ENCODE data around the gene RPL15. TPM values are rescaled to one million over a fixed set of nuclear protein-coding genes. Genes with fewer than 3 reads are reported as not detected.

The RPL15 gene
- total and polyA plus RNA-seq, 4 donors, result 604 to 1,364 (median 1,055) TPM

GRCh38 chr3:23953523-23953922 lies 36.6 kb downstream of the RPL15 start:
- TF ChIP-seq YY1 (IDR thresholded peaks at IDR 0.05) (no peak), NR2F2 (IDR thresholded peaks at IDR 0.05) (no peak), MAX (IDR thresholded peaks at IDR 0.05) (no peak), RAD21 (IDR thresholded peaks at IDR 0.05) (no peak), TAF1 (conservative IDR thresholded peaks at IDR 0.05) (no peak), REST (IDR thresholded peaks at IDR 0.05) (no peak), GABPA (IDR thresholded peaks at IDR 0.05 in 1 of 2, conservative IDR thresholded peaks at IDR 0.05 in 1 of 2) (no peak), FOXA1 (IDR thresholded peaks at IDR 0.05) (no peak), JUND (IDR thresholded peaks at IDR 0.05) (no peak), EGR1 (IDR thresholded peaks at IDR 0.05; ENCODE audit: low read depth in 2 of 2) (no peak), SP1 (IDR thresholded peaks at IDR 0.05) (no peak), HNF4G (IDR thresholded peaks at IDR 0.05) (no peak), FOXA2 (IDR thresholded peaks at IDR 0.05) (no peak), HNF4A (conservative IDR thresholded peaks at IDR 0.05) (no peak), RXRA (IDR thresholded peaks at IDR 0.05) (no peak)
- TF ChIP-seq, protein P1, sequence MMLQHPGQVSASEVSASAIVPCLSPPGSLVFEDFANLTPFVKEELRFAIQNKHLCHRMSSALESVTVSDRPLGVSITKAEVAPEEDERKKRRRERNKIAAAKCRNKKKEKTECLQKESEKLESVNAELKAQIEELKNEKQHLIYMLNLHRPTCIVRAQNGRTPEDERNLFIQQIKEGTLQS (IDR thresholded peaks at IDR 0.05), result no peak
- 53% methylated on average over 1 of the region's 1 CpG for WGBS
- no peak overlapping the region for H3K9ac ChIP-seq (ENCODE audit: low read depth in 1 of 2, low read length in 2 of 2)
- H3K27ac ChIP-seq (ENCODE audit: low read depth in 1 of 2, low read length in 2 of 2), result no peak overlapping the region
- no peak overlapping the region for H3K4me3 ChIP-seq (ENCODE audit: low read depth in 1 of 3, low read length in 3 of 3)
- H3K9me3 ChIP-seq (ENCODE audit: control insufficient read depth in 4 of 4, low read length in 3 of 4), result no peaks in the 10 kb centered on the region
- no peaks in the 10 kb centered on the region for H3K27me3 ChIP-seq (ENCODE audit: control insufficient read depth in 4 of 4, insufficient read depth in 4 of 4, low read length in 3 of 4)
- peaks cover 6 to 29% (median 18%) of the 10 kb centered on the region in 4 donors for H3K4me1 ChIP-seq (ENCODE audit: control insufficient read depth in 4 of 4, insufficient read depth in 4 of 4, low read length in 3 of 4)
- peaks cover 0 to 11% (median 3%) of the 10 kb centered on the region in 4 donors for H3K36me3 ChIP-seq (ENCODE audit: control insufficient read depth in 4 of 4, insufficient read depth in 3 of 4, low read depth in 1 of 4, low read length in 3 of 4)
- no peak for DNase-seq (ENCODE audit: low spot score)

- no peak for DNase-seq (ENCODE audit: low spot score)
- peaks cover 6 to 25% (median 15%) of the 10 kb centered on the region in 4 donors for H3K4me1 ChIP-seq (ENCODE audit: control insufficient read depth in 4 of 4, insufficient read depth in 4 of 4, low read length in 3 of 4)
- H3K4me3 ChIP-seq (ENCODE audit: low read depth in 1 of 3, low read length in 3 of 3), result no peak overlapping the region
- no peak overlapping the region for H3K27ac ChIP-seq (ENCODE audit: low read depth in 1 of 2, low read length in 2 of 2)
- H3K36me3 ChIP-seq (ENCODE audit: control insufficient read depth in 4 of 4, insufficient read depth in 3 of 4, low read depth in 1 of 4, low read length in 3 of 4), result peaks cover 0 to 11% (median 3%) of the 10 kb centered on the region in 4 donors
- H3K27me3 ChIP-seq (ENCODE audit: control insufficient read depth in 4 of 4, insufficient read depth in 4 of 4, low read length in 3 of 4), result no peaks in the 10 kb centered on the region
- WGBS, result 71% methylated on average over 5 of the region's 5 CpGs
- no peaks in the 10 kb centered on the region for H3K9me3 ChIP-seq (ENCODE audit: control insufficient read depth in 4 of 4, low read length in 3 of 4)
- H3K9ac ChIP-seq (ENCODE audit: low read depth in 1 of 2, low read length in 2 of 2), result no peak overlapping the region
- TF ChIP-seq REST (IDR thresholded peaks at IDR 0.05) (no peak), GABPA (IDR thresholded peaks at IDR 0.05 in 1 of 2, conservative IDR thresholded peaks at IDR 0.05 in 1 of 2) (no peak), EGR1 (IDR thresholded peaks at IDR 0.05; ENCODE audit: low read depth in 2 of 2) (no peak), TAF1 (conservative IDR thresholded peaks at IDR 0.05) (no peak), MAX (IDR thresholded peaks at IDR 0.05) (no peak), SP1 (IDR thresholded peaks at IDR 0.05) (no peak), RXRA (IDR thresholded peaks at IDR 0.05) (no peak), CTCF (IDR thresholded peaks at IDR 0.05; ENCODE audit: low read depth, low read length, missing input control) (no peak), JUND (IDR thresholded peaks at IDR 0.05) (no peak), NR2F2 (IDR thresholded peaks at IDR 0.05) (no peak)
- TF ChIP-seq, protein P2, sequence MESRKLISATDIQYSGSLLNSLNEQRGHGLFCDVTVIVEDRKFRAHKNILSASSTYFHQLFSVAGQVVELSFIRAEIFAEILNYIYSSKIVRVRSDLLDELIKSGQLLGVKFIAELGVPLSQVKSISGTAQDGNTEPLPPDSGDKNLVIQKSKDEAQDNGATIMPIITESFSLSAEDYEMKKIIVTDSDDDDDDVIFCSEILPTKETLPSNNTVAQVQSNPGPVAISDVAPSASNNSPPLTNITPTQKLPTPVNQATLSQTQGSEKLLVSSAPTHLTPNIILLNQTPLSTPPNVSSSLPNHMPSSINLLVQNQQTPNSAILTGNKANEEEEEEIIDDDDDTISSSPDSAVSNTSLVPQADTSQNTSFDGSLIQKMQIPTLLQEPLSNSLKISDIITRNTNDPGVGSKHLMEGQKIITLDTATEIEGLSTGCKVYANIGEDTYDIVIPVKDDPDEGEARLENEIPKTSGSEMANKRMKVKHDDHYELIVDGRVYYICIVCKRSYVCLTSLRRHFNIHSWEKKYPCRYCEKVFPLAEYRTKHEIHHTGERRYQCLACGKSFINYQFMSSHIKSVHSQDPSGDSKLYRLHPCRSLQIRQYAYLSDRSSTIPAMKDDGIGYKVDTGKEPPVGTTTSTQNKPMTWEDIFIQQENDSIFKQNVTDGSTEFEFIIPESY (IDR thresholded peaks at IDR 0.05), result no peak
Measured at GRCh38 chr3:23954144-23954543, 37.2 kb downstream of the RPL15 start.

Data from liver (tissue), 9 donors.